GM12873 (cell line): ENCODE data around the gene AIRE.

ENCODE experiments used
- CTCF ChIP-seq: IDR thresholded peaks from 2 replicates; pipeline ENCODE4 v1.5.1; 2012; ENCODE audit warnings: low read depth, mild to moderate bottlenecking, moderate library complexity, low read length, control low read depth; ENCODE audit not compliant: insufficient read depth; ENCODE audit errors: missing control alignments

Gene AIRE

GRCh38 chr21:44289381-44290010 is 3.8 kb downstream of the AIRE start:
- TF ChIP-seq CTCF = no peak

GRCh38 chr21:44290327-44291077 is 4.8 kb downstream of the AIRE start:
- TF ChIP-seq CTCF = no peak

GRCh38 chr21:44291078-44291935 is 5.6 kb downstream of the AIRE start:
- TF ChIP-seq CTCF = no peak

GRCh38 chr21:44291936-44292811 is 6.5 kb downstream of the AIRE start:
- no peak for TF ChIP-seq CTCF

GRCh38 chr21:44292812-44293195 is 7.1 kb downstream of the AIRE start:
- TF ChIP-seq CTCF = no peak

- TF ChIP-seq CTCF = no peak
Measured at GRCh38 chr21:44293551-44294231, 8.0 kb downstream of the AIRE start.
